Neural crest cell (in vitro differentiated cells): ENCODE data around the gene NUDT14. TPM values are rescaled to one million over a fixed set of nuclear protein-coding genes. Genes with fewer than 3 reads are reported as not detected.

Experiments used
- DNase-seq: peaks from one replicate; pipeline ENCODE4 v3.0.0; 2021; ENCODE audit warnings: low read depth, mixed read lengths, low spot score
- H3K27ac Mint-ChIP-seq: one replicate; pipeline ENCODE4 v1.8.0; 2021; ENCODE audit warnings: mild to moderate bottlenecking, mixed read lengths; ENCODE audit not compliant: unreplicated experiment
- H3K27me3 Mint-ChIP-seq: 2 replicates; pipeline ENCODE4 v1.8.0; 2021; ENCODE audit warnings: low read depth, mild to moderate bottlenecking, mixed read lengths
- H3K36me3 Mint-ChIP-seq: 2 replicates; pipeline ENCODE4 v1.8.0; 2021; ENCODE audit warnings: low read depth, mild to moderate bottlenecking, mixed read lengths
- H3K4me1 Mint-ChIP-seq: 2 replicates; pipeline ENCODE4 v1.8.0; 2021; ENCODE audit warnings: mixed read lengths
- H3K4me3 Mint-ChIP-seq: one replicate; pipeline ENCODE4 v1.8.0; 2021; ENCODE audit warnings: mild to moderate bottlenecking, mixed read lengths
- H3K9me3 Mint-ChIP-seq: 2 replicates; pipeline ENCODE4 v1.8.0; 2021; ENCODE audit warnings: mixed read lengths
- total RNA-seq: library from RNA; stranded (reverse); gene quantifications from 2 replicates; pipeline ENCODE4 v1.2.1, GENCODE V29; 2021
- TF ChIP-seq, protein P1 (sequence below): fragments of 200-600 bp; sonication (generic); conservative IDR thresholded peaks from 2 replicates; pipeline ENCODE4 v1.5.0; 2021; ENCODE audit warnings: antibody characterized with exemption, mild to moderate bottlenecking

NUDT14 gene
- total RNA-seq, 1 donor from 2014 or later: 25.6 TPM

DNA sequence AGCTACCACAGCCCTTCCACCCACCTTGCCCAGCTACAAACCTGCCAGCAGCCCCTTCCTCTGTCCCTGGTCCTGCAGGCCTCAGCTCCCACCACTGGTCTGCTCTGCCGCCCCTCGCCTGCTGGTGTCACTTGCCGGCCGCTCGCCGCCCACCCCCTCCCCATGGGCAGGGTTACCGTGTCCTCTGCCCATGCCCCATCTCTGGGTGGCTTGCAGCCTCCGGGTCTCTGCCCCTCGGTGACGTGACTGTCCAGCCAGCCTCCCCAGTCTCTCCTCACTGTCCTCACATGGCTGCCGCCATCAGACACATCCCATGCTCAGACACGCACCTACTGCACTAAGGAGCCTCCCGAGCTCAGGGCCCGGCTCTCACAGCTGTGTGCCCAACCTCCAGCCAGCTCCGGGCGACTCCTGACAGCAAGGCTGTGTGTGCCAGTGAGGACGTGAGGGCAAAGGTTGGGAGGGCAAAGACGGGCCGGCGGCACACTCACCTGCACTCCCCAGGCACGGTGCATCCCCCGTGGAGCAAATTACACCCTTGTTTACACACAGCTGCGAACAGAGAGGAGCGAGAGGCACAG lies 26.0 kb downstream of the NUDT14 start:
- no peaks in the 10 kb centered on the region for H3K27me3 Mint-ChIP-seq
- H3K9me3 Mint-ChIP-seq: no peaks in the 10 kb centered on the region
- H3K4me3 Mint-ChIP-seq: no peak overlapping the region
- DNase-seq: no peak
- TF ChIP-seq, protein P1, sequence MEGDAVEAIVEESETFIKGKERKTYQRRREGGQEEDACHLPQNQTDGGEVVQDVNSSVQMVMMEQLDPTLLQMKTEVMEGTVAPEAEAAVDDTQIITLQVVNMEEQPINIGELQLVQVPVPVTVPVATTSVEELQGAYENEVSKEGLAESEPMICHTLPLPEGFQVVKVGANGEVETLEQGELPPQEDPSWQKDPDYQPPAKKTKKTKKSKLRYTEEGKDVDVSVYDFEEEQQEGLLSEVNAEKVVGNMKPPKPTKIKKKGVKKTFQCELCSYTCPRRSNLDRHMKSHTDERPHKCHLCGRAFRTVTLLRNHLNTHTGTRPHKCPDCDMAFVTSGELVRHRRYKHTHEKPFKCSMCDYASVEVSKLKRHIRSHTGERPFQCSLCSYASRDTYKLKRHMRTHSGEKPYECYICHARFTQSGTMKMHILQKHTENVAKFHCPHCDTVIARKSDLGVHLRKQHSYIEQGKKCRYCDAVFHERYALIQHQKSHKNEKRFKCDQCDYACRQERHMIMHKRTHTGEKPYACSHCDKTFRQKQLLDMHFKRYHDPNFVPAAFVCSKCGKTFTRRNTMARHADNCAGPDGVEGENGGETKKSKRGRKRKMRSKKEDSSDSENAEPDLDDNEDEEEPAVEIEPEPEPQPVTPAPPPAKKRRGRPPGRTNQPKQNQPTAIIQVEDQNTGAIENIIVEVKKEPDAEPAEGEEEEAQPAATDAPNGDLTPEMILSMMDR: no peak
- H3K36me3 Mint-ChIP-seq: no peaks in the 10 kb centered on the region
- H3K4me1 Mint-ChIP-seq: no peaks in the 10 kb centered on the region
- no peak overlapping the region for H3K27ac Mint-ChIP-seq

DNA sequence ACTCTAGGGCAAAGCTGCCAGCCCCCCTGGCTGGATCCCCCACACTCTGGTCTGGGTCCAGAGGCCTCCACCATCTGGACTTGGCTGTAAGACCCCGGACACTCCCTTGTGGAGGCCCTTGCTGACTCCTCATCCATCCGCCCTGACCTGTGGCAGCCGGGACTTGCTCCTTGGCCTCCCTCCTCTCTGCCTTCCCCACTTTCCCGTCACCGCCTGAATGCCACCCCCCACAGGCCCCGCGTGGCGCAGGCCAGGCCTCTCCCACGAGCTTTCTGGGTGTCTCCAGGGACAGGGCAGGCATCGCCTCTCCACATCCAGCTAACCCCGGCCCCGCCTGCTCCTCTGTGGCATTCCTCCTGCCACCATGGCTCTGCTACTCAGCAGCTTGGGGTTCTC lies 26.6 kb downstream of the NUDT14 start:
- Mint-ChIP-seq H3K27ac (no peak overlapping the region), H3K36me3 (no peaks in the 10 kb centered on the region), H3K4me1 (no peaks in the 10 kb centered on the region), H3K9me3 (no peaks in the 10 kb centered on the region), H3K27me3 (no peaks in the 10 kb centered on the region), H3K4me3 (no peak overlapping the region)
- TF ChIP-seq, protein P1: no peak
- DNase-seq: no peak

DNA sequence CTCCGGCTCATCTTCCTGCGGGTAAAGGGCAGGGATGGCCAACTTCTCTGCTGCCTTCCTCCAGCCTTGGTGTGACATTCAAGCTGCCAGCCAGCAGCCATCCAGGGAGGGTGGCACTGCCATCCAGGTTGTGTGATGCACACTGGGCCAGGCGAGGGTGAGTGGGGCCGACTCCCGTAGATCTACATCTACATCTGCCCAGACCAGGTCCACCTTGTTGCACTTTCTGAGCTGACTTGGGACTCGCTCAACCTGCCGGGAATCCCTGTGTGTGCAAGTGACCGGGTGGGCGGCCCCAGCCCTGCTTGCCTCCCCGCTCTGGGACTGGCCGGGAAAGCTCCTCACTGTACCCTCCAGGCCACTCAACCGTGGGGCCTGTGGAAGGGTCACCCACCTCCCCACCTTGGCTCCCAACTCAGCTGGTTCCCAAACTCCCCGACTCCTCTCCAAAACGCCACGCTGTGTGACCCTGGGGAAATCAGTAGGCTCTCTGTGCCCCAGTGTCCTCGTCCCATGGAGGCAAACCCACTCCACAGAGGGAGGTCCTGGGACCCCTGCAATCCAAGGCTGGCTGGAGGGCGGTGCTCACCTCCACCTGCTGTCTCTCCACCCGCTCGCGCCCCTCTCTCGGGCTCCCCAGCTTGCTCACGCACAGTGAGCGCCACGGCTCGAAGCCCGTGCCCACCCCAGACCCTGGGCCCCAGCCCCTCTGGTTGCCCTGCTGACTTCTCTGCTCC lies 27.2 kb downstream of the NUDT14 start:
- no peaks in the 10 kb centered on the region for H3K9me3 Mint-ChIP-seq
- no peaks in the 10 kb centered on the region for H3K4me1 Mint-ChIP-seq
- TF ChIP-seq, protein P1: no peak
- no peak overlapping the region for H3K27ac Mint-ChIP-seq
- H3K27me3 Mint-ChIP-seq: no peaks in the 10 kb centered on the region
- H3K4me3 Mint-ChIP-seq: no peak overlapping the region
- no peaks in the 10 kb centered on the region for H3K36me3 Mint-ChIP-seq
- no peak for DNase-seq

DNA sequence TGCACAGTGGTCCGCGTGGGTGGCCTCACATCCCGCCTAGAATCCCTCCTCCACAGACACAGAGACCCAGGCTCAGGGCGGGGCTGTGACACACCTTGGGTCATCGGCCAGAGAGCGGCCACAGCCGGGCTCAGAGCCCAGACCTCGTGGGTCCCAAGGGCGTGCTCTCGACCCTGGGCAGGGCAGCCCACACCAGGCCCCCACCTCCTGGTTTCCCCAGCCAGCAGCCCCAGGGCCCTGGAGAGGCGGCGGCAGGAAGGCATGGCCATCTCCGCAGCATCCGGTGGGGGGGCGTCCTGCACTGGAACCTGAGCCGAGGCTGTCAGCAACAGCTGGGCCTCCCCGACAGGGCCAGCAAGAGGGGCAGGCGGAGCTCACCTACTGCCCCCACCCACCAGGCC lies 27.8 kb downstream of the NUDT14 start:
- Mint-ChIP-seq H3K27ac (no peak overlapping the region), H3K27me3 (no peaks in the 10 kb centered on the region), H3K4me1 (no peaks in the 10 kb centered on the region), H3K36me3 (no peaks in the 10 kb centered on the region), H3K4me3 (no peak overlapping the region), H3K9me3 (no peaks in the 10 kb centered on the region)
- no peak for DNase-seq
- TF ChIP-seq, protein P1: no peak

DNA sequence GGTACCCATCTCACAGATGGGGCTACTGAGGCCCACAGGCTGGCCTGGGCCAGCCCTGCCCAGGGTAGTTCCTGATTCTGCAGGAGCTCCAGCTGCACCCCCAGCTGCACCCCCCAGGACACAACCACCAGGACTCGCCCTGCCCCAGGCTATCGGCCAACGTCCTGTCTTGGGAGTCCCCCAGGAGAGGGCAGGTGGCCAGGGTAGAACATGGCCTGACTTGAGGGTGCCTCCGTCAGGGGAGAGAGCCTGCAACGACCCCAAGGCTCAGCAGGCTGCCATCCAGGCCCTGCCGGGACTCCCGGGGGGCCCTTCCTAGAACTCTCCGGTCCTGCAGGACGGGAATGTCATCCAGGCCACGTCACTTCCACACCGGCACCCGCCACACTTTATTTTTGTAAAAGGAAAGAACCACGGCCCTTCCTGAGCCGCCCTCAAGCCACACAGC lies 28.3 kb downstream of the NUDT14 start:
- Mint-ChIP-seq H3K4me3 (no peak overlapping the region), H3K9me3 (no peaks in the 10 kb centered on the region), H3K36me3 (no peaks in the 10 kb centered on the region), H3K27ac (no peak overlapping the region), H3K4me1 (no peaks in the 10 kb centered on the region), H3K27me3 (no peaks in the 10 kb centered on the region)
- TF ChIP-seq, protein P1: no peak
- no peak for DNase-seq
